Measurements from ENCODE around the gene CCL20.
"Not testable (repeated sequence)": the region's sequence is repeated elsewhere in the genome, so short reads cannot be mapped to it uniquely, and the experiment has no call there.

Gene CCL20

GRCh38 chr2:227813562-227814353 lies at the start of gene CCL20:
Gene CCL20 (plus strand): TSS chr2:227813842. CDS start chr2:227813912, 70 bp downstream.
- FAIRE-seq, result no peak
- DNase-seq (ENCODE audit: insufficient read length, low spot score), result no peak

- no peak for DNase-seq (ENCODE audit: insufficient read length, low spot score)
- FAIRE-seq, result no peak
Measured at GRCh38 chr2:227765788-227766372, 47.8 kb upstream of the CCL20 start.

- DNase-seq (ENCODE audit: insufficient read length, low spot score) (peak; percentile 75), FAIRE-seq (no peak)
Measured at GRCh38 chr2:227766373-227766883, 47.2 kb upstream of the CCL20 start.

GRCh38 chr2:227767830-227768229 lies 45.8 kb upstream of the CCL20 start:
- FAIRE-seq (no peak), DNase-seq (ENCODE audit: insufficient read length, low spot score) (no peak)

GRCh38 chr2:227772197-227772661 lies 41.4 kb upstream of the CCL20 start:
- FAIRE-seq (no peak), DNase-seq (ENCODE audit: insufficient read length, low spot score) (no peak)

- DNase-seq (ENCODE audit: insufficient read length, low spot score) (no peak), FAIRE-seq (no peak)
Measured at GRCh38 chr2:227772932-227773331, 40.7 kb upstream of the CCL20 start.

GRCh38 chr2:227774011-227774624 lies 39.5 kb upstream of the CCL20 start:
- DNase-seq (ENCODE audit: insufficient read length, low spot score) (no peak), FAIRE-seq (no peak)

GRCh38 chr2:227774895-227775842 lies 38.5 kb upstream of the CCL20 start:
- FAIRE-seq (no peak), DNase-seq (ENCODE audit: insufficient read length, low spot score) (no peak)

- no peak for FAIRE-seq
Measured at GRCh38 chr2:227780981-227781615, 32.5 kb upstream of the CCL20 start.

GRCh38 chr2:227781841-227782240 lies 31.8 kb upstream of the CCL20 start:
- FAIRE-seq, result no peak

More at GRCh38 chr2:227780981-227781615, 32.5 kb upstream of the CCL20 start:
- no peak for DNase-seq (ENCODE audit: insufficient read length, low spot score)

GRCh38 chr2:227782804-227783203 lies 30.8 kb upstream of the CCL20 start:
- FAIRE-seq, result no peak
- DNase-seq (ENCODE audit: insufficient read length, low spot score), result no peak

More at GRCh38 chr2:227781841-227782240, 31.8 kb upstream of the CCL20 start:
- DNase-seq (ENCODE audit: insufficient read length, low spot score), result no peak

- FAIRE-seq, result no peak
Measured at GRCh38 chr2:227783404-227784138, 30.1 kb upstream of the CCL20 start.

GRCh38 chr2:227785293-227785692 lies 28.3 kb upstream of the CCL20 start:
- DNase-seq (ENCODE audit: insufficient read length, low spot score) (no peak), FAIRE-seq (no peak)

More at GRCh38 chr2:227783404-227784138, 30.1 kb upstream of the CCL20 start:
- no peak for DNase-seq (ENCODE audit: insufficient read length, low spot score)

GRCh38 chr2:227788561-227789018 lies 25.1 kb upstream of the CCL20 start:
- DNase-seq (ENCODE audit: insufficient read length, low spot score) (no peak), FAIRE-seq (no peak)

GRCh38 chr2:227789803-227790202 lies 23.8 kb upstream of the CCL20 start:
- FAIRE-seq (no peak), DNase-seq (ENCODE audit: insufficient read length, low spot score) (no peak)

GRCh38 chr2:227793148-227793712 lies 20.4 kb upstream of the CCL20 start:
- DNase-seq (ENCODE audit: insufficient read length, low spot score) (no peak), FAIRE-seq (no peak)

- DNase-seq (ENCODE audit: insufficient read length, low spot score), result no peak
- no peak for FAIRE-seq
Measured at GRCh38 chr2:227796045-227796711, 17.5 kb upstream of the CCL20 start.

- not testable (repeated sequence) for DNase-seq (ENCODE audit: insufficient read length, low spot score); FAIRE-seq
Measured at GRCh38 chr2:227796768-227797167, 16.9 kb upstream of the CCL20 start.
